Activated CD8-positive, alpha-beta memory T cell treated with anti-CD3 and anti-CD28 coated beads, Interleukin-2, amount 10 ng/mL, durations not matched to agents 7 days and 5 days (primary cell): ENCODE results near the gene NCOA7. TPM values are rescaled to one million over a fixed set of nuclear protein-coding genes. Genes with fewer than 3 reads are reported as not detected.
"Not testable (repeated sequence)": the region's sequence is repeated elsewhere in the genome, so short reads cannot be mapped to it uniquely, and the experiment has no call there.

Experiments used
- ATAC-seq: fragments of 150-1000 bp; cut with Tn5 transposase; one replicate; pipeline ENCODE4 v1.10.0; 2021; ENCODE audit warnings: moderate library complexity
- CTCF ChIA-PET: fragments of 350-600 bp; sonication (Branson Sonifier 250); formaldehyde crosslinking; loops from one replicate; lab custom pipeline; 2021; ENCODE audit warnings: antibody characterized with exemption; lab: Charles Lee
- DNase-seq: peaks from one replicate; pipeline ENCODE4 v3.0.0-alpha.2; 2020
- H3K27ac Mint-ChIP-seq: one replicate; pipeline ENCODE4 v1.8.0; 2021; ENCODE audit warnings: mild to moderate bottlenecking, mixed read lengths
- H3K27me3 Mint-ChIP-seq: one replicate; pipeline ENCODE4 v1.8.0; 2021; ENCODE audit warnings: mixed read lengths
- H3K36me3 Mint-ChIP-seq: one replicate; pipeline ENCODE4 v1.8.0; 2021; ENCODE audit warnings: mild to moderate bottlenecking, mixed read lengths
- H3K4me1 Mint-ChIP-seq: one replicate; pipeline ENCODE4 v1.8.0; 2021; ENCODE audit warnings: mixed read lengths
- H3K4me3 Mint-ChIP-seq: one replicate; pipeline ENCODE4 v1.8.0; 2021; ENCODE audit warnings: mild to moderate bottlenecking, moderate library complexity, mixed read lengths
- H3K9me3 Mint-ChIP-seq: one replicate; pipeline ENCODE4 v1.8.0; 2022; ENCODE audit warnings: low read depth, mixed read lengths
- total RNA-seq, 2 experiments: library from RNA; stranded (reverse); gene quantifications; one replicate each; pipeline ENCODE4 v1.2.3, GENCODE V29; 2021

The NCOA7 gene
- total RNA-seq, 2 experiments from 2014 or later: 45.3 to 46.9 TPM

GRCh38 chr6:125950716-125951115 lies 160.0 kb downstream of the NCOA7 start:
- not testable (repeated sequence) for H3K9me3 Mint-ChIP-seq

GRCh38 chr6:125951323-125951722 lies 160.6 kb downstream of the NCOA7 start:
- ATAC-seq: no peak
- Mint-ChIP-seq H3K36me3 (no peaks in the 10 kb centered on the region), H3K27me3 (peaks cover 9% of the 10 kb centered on the region), H3K4me3 (no peak overlapping the region), H3K9me3 (no peaks in the 10 kb centered on the region), H3K4me1 (peaks cover 10% of the 10 kb centered on the region), H3K27ac (no peak overlapping the region)
- CTCF ChIA-PET: interaction anchor here (0.7 to 3.9 kb wide), 5 partner anchors 12 to 198 kb away, joined by 3 to 42 read pairs (median 5); partner anchors contain the start of gene NCOA7
- no peak for DNase-seq

More at GRCh38 chr6:125950716-125951115, 160.0 kb downstream of the NCOA7 start:
- not testable (repeated sequence) for H3K4me3 Mint-ChIP-seq, H3K27ac Mint-ChIP-seq, H3K4me1 Mint-ChIP-seq, ATAC-seq, H3K36me3 Mint-ChIP-seq, DNase-seq, H3K27me3 Mint-ChIP-seq
- CTCF ChIA-PET: interaction anchor here (0.7 to 3.9 kb wide), 3 partner anchors 12 to 161 kb away, joined by 3 to 42 read pairs (median 5); partner anchors contain the start of gene NCOA7

- no peak overlapping the region for H3K27ac Mint-ChIP-seq
- peak; percentile 53 for DNase-seq
- no peaks in the 10 kb centered on the region for H3K36me3 Mint-ChIP-seq
- no peaks in the 10 kb centered on the region for H3K9me3 Mint-ChIP-seq
- H3K4me1 Mint-ChIP-seq: peaks cover 10% of the 10 kb centered on the region
- no peak overlapping the region for H3K4me3 Mint-ChIP-seq
- ATAC-seq: no peak
- CTCF ChIA-PET: interaction anchor here (0.6 to 3.9 kb wide), 21 partner anchors 10 to 200 kb away, joined by 3 to 42 read pairs (median 4); partner anchors contain the start of gene NCOA7
- peaks cover 9% of the 10 kb centered on the region for H3K27me3 Mint-ChIP-seq
These were observed 162.2 kb downstream of the NCOA7 start for GRCh38 chr6:125952764-125953501.

GRCh38 chr6:125953502-125953875 lies 162.7 kb downstream of the NCOA7 start:
- ATAC-seq (no peak), DNase-seq (no peak)
- peaks cover 10% of the 10 kb centered on the region for H3K4me1 Mint-ChIP-seq
- peaks cover 8% of the 10 kb centered on the region for H3K27me3 Mint-ChIP-seq
- CTCF ChIA-PET: interaction anchor here (0.9 to 3.9 kb wide), 14 partner anchors 30 to 200 kb away, joined by 3 to 42 read pairs (median 5); partner anchors contain the start of gene NCOA7
- no peaks in the 10 kb centered on the region for H3K36me3 Mint-ChIP-seq
- no peaks in the 10 kb centered on the region for H3K9me3 Mint-ChIP-seq
- no peak overlapping the region for H3K27ac Mint-ChIP-seq
- H3K4me3 Mint-ChIP-seq: no peak overlapping the region

- CTCF ChIA-PET: interaction anchor here (1.6 to 5.6 kb wide), 8 partner anchors 10 to 173 kb away, joined by 8 to 135 read pairs (median 24); partner anchors contain the start of gene NCOA7
- H3K36me3 Mint-ChIP-seq: no peaks in the 10 kb centered on the region
These were observed 164.1 kb downstream of the NCOA7 start for GRCh38 chr6:125954735-125955339.

GRCh38 chr6:125955973-125956372 lies 165.2 kb downstream of the NCOA7 start:
- Mint-ChIP-seq H3K4me3 (no peak overlapping the region), H3K9me3 (no peaks in the 10 kb centered on the region), H3K27me3 (peaks cover 6% of the 10 kb centered on the region), H3K4me1 (peaks cover 10% of the 10 kb centered on the region), H3K36me3 (no peaks in the 10 kb centered on the region), H3K27ac (peak overlapping the region; percentile 76)
- DNase-seq: no peak
- no peak for ATAC-seq
- CTCF ChIA-PET: interaction anchor here (0.6 to 5.6 kb wide), 53 partner anchors 8 to 208 kb away, joined by 3 to 135 read pairs (median 6); partner anchors contain the start of genes NCOA7 and TRMT11

More at GRCh38 chr6:125954735-125955339, 164.1 kb downstream of the NCOA7 start:
- H3K9me3 Mint-ChIP-seq: no peaks in the 10 kb centered on the region
- DNase-seq: no peak
- H3K4me1 Mint-ChIP-seq: peaks cover 10% of the 10 kb centered on the region
- no peak for ATAC-seq
- H3K4me3 Mint-ChIP-seq: peak overlapping the region; percentile 9
- no peak overlapping the region for H3K27ac Mint-ChIP-seq
- peaks cover 6% of the 10 kb centered on the region for H3K27me3 Mint-ChIP-seq

GRCh38 chr6:125956506-125957390 lies 166.0 kb downstream of the NCOA7 start, which contains the start of gene HINT3:
Gene HINT3, plus strand, starts transcription at chr6:125956770. Its CDS starts 208 bp downstream, at chr6:125956978.
- H3K27ac Mint-ChIP-seq: peak within 1 kb of the TSS; percentile 76
- DNase-seq (peak; percentile 98), ATAC-seq (peak; percentile 93)
- CTCF ChIA-PET: interaction anchor here (0.6 to 5.6 kb wide), 60 partner anchors 8 to 208 kb away, joined by 3 to 135 read pairs (median 5); partner anchors contain the start of genes NCOA7 and TRMT11
- peaks cover 10% of the 10 kb centered on the region for H3K4me1 Mint-ChIP-seq
- no peak within 1 kb of the TSS for H3K4me3 Mint-ChIP-seq
- no peaks in the 10 kb centered on the region for H3K36me3 Mint-ChIP-seq
- H3K27me3 Mint-ChIP-seq: peaks cover 6% of the 10 kb centered on the region
- H3K9me3 Mint-ChIP-seq: no peaks in the 10 kb centered on the region

- Mint-ChIP-seq H3K27me3 (peaks cover 6% of the 10 kb centered on the region), H3K36me3 (no peaks in the 10 kb centered on the region)
- no peak for ATAC-seq
These were observed 166.6 kb downstream of the NCOA7 start for GRCh38 chr6:125957391-125957693.

GRCh38 chr6:125957845-125958244 lies 167.1 kb downstream of the NCOA7 start:
- DNase-seq: no peak
- Mint-ChIP-seq H3K4me1 (peaks cover 10% of the 10 kb centered on the region), H3K27ac (no peak overlapping the region), H3K36me3 (no peaks in the 10 kb centered on the region), H3K27me3 (peaks cover 6% of the 10 kb centered on the region), H3K9me3 (no peaks in the 10 kb centered on the region), H3K4me3 (no peak overlapping the region)
- CTCF ChIA-PET: interaction anchor here (0.8 to 5.6 kb wide), 17 partner anchors 10 to 201 kb away, joined by 3 to 135 read pairs (median 12); partner anchors contain the start of genes NCOA7 and TRMT11
- ATAC-seq: no peak

More at GRCh38 chr6:125957391-125957693, 166.6 kb downstream of the NCOA7 start:
- no peak overlapping the region for H3K27ac Mint-ChIP-seq
- H3K4me3 Mint-ChIP-seq: no peak overlapping the region
- no peaks in the 10 kb centered on the region for H3K9me3 Mint-ChIP-seq
- H3K4me1 Mint-ChIP-seq: peaks cover 10% of the 10 kb centered on the region
- DNase-seq: no peak
- CTCF ChIA-PET: interaction anchor here (0.7 to 5.6 kb wide), 23 partner anchors 10 to 201 kb away, joined by 3 to 135 read pairs (median 9); partner anchors contain the start of genes NCOA7 and TRMT11

GRCh38 chr6:125959041-125959440 lies 168.3 kb downstream of the NCOA7 start:
- H3K4me1 Mint-ChIP-seq: peaks cover 11% of the 10 kb centered on the region
- no peaks in the 10 kb centered on the region for H3K36me3 Mint-ChIP-seq
- DNase-seq (no peak), ATAC-seq (no peak)
- no peak overlapping the region for H3K27ac Mint-ChIP-seq
- CTCF ChIA-PET: interaction anchor here (1.2 to 5.6 kb wide), 3 partner anchors 15 to 167 kb away, joined by 3 to 135 read pairs (median 8); partner anchors contain the start of genes NCOA7 and TRMT11
- H3K27me3 Mint-ChIP-seq: peaks cover 6% of the 10 kb centered on the region
- H3K9me3 Mint-ChIP-seq: no peaks in the 10 kb centered on the region
- H3K4me3 Mint-ChIP-seq: no peak overlapping the region

- peaks cover 4% of the 10 kb centered on the region for H3K4me1 Mint-ChIP-seq
- no peak overlapping the region for H3K4me3 Mint-ChIP-seq
- H3K9me3 Mint-ChIP-seq: no peaks in the 10 kb centered on the region
- no peak overlapping the region for H3K27ac Mint-ChIP-seq
- no peak for ATAC-seq
- CTCF ChIA-PET: interaction anchor here (1.1 to 3.0 kb wide), 2 partner anchors 13 to 180 kb away, joined by 4 to 8 read pairs; no protein-coding TSS in a partner anchor
- no peaks in the 10 kb centered on the region for H3K27me3 Mint-ChIP-seq
- DNase-seq: no peak
- H3K36me3 Mint-ChIP-seq: no peaks in the 10 kb centered on the region
These were observed 170.4 kb downstream of the NCOA7 start for GRCh38 chr6:125961117-125961516.

GRCh38 chr6:125962900-125963497 lies 172.2 kb downstream of the NCOA7 start:
- Mint-ChIP-seq H3K4me3 (no peak overlapping the region), H3K4me1 (peaks cover 3% of the 10 kb centered on the region), H3K9me3 (no peaks in the 10 kb centered on the region), H3K27me3 (no peaks in the 10 kb centered on the region), H3K36me3 (peaks cover 5% of the 10 kb centered on the region), H3K27ac (no peak overlapping the region)
- no peak for DNase-seq
- ATAC-seq: no peak
- CTCF ChIA-PET: interaction anchor here (0.9 to 1.6 kb wide), 4 partner anchors 10 to 173 kb away, joined by 3 to 8 read pairs (median 5); partner anchors contain the start of gene NCOA7
